Measurements from ENCODE around the gene MIER2.
"Not testable (repeated sequence)": the region's sequence is repeated elsewhere in the genome, so short reads cannot be mapped to it uniquely, and the experiment has no call there.

MIER2 gene

GRCh38 chr19:359653-359925, 15.0 kb upstream of the MIER2 start:
- DNase-seq (ENCODE audit: low read depth in 2 of 2), result no peak

- not testable (repeated sequence) for DNase-seq (ENCODE audit: low read depth in 2 of 2)
Measured at GRCh38 chr19:355536-355935, 10.9 kb upstream of the MIER2 start.

GRCh38 chr19:355134-355533, 10.5 kb upstream of the MIER2 start:
- DNase-seq (ENCODE audit: low read depth in 2 of 2), result no peak

DNA sequence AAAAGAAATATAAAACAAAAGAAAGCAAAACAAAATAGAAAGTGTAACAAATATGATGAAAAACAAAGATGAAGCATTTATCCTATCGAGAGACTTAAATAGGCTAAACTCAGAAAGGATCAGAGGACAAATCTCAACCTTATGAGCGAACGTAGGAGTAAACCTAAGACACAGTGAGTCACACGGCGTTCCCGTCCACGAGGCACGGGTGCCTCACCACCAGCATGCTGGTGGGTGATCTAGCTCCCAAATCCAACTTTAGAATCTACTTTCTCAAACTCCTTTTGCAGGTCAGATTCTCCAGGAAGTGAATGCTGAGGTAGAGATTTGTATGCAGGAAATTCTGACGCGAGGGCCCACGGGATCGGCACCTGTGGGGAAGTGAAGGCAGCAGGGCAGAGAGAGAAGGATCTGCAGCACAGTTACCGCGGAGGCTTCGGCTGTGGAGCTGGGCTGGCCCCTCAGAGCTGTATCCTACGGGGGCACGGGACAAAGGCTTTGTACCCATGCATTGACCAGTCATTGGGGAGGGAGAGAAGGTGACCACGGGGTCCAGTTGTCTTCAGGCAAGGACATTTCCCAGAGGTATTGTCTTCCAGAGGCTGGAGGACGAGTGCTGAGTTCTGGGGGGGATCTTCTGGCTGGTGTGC, 7.5 kb upstream of the MIER2 start:
- DNase-seq (ENCODE audit: low read depth in 2 of 2), result no peak

DNA sequence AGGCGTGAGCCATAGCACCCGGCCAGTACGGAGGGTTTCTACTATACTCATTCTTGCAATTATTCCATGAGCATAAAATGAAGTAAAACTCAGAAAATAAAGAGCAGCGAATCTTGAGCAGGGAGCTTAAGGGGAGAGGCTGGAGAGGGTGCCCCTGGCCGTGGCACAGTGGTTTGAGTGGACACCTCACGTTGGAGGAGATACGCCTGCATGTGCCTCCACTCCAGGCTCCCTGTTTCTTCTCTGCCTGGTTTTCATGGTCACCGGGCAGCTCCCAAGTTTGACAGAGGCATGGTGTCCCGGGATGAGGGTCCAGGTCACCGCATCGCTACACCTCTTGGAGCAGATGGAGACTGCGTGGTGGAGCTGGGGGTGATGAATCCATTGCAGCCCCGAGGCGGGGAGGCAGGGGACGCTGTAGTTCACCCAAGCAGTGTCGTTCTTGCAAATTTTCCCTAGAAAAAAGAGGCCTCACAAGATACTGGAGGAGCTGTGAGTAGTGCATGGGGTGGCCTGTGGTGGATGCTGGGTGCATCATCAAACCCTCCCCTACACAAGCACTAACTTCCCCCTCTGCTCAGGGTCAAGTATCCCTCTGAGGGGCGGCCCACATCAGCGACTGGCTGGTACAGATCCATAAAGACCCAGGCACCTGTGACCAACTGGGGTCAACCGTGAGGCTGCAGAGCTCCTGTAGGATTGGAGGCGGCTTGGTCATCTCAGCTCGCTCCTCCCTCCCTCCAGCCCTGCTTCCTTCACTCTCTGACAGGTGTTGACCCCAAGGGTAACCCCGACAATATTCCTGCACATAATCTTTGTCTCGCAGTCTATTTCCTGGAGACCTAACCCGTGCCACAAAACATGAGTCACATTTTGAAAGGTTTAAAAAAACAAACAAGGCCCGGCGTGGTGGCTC, 3.6 kb upstream of the MIER2 start:
- no peak for DNase-seq (ENCODE audit: low read depth in 2 of 2)

DNA sequence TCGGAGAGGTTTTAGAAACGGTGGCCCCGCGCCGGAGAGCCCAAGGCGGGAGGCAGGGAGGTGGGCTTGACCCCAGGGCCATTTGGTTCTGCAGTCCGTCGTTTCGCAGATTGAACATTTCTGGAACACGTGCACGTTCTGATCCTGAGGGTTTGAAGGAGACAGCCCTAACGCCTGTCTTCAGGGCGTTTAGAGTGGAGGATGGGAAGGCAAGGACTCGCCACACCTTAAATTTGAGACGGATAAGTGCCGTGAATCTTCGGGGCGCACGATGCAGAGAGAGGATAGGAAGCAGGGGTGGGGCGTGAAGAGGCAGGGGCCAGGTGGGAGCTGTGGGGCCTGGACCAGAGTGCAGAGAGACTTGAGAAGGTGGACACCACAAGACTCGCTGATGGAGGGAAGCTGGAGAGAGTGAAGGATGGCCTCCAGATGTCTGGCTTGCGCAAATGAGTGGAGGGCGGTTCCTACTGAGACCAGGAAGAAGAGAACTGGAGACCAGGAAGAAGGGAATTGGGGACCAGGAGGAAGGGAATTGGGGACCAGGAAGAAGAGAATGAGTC, 804 bp upstream of the MIER2 start:
- no peak for DNase-seq (ENCODE audit: low read depth in 2 of 2)

GRCh38 chr19:343941-344624, 513 bp downstream of the MIER2 start:
- no peak for DNase-seq (ENCODE audit: low read depth in 2 of 2)

GRCh38 chr19:343451-343931, 1.1 kb downstream of the MIER2 start:
- DNase-seq (ENCODE audit: low read depth in 2 of 2), result no peak

DNA sequence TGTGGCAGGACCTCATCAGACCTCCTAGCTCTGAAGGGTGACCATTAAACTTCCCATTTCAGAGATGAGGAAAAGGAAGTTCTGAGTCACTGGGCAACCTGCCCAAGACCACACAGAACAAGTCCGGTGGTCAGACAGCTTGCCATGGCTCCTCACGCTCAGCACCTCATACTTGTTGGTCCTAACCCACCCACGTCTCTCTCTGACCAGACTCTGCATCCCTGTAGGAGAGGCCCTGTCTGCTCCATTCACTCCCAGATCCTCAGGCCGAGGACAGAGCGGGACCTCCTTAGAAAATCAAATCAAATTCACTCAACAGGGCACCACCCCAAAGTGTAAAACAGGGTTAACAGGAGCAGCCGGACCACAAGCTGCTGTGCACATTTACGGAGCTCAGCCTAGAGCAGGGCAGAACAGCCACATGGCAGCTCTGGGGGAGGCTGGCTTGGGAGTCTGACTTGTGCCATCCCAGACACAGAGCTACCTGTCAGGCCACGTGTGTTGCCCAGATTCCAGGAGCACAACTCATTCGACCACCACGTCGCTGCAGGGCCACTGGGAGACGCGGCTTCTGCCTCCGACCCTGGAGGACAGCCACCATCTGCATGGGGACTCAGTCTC, 1.7 kb downstream of the MIER2 start:
- no peak for DNase-seq (ENCODE audit: low read depth in 2 of 2)

DNA sequence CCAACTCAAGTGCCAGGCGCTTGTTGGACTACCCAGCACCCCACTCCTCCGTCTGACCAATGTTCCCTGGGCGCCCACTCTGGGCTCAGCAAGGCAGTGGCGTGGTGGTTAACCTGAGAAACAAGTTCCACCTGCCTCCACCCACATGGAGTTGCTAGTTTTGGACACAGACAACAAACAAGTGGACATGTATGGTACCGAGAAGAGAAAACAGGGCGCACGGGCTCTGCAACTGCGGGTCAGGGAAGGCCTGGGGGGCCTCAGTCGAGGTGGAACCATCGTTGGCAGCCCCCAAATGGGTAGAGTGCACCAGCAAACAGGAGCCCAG, 2.5 kb downstream of the MIER2 start:
- no peak for DNase-seq (ENCODE audit: low read depth in 2 of 2)

DNA sequence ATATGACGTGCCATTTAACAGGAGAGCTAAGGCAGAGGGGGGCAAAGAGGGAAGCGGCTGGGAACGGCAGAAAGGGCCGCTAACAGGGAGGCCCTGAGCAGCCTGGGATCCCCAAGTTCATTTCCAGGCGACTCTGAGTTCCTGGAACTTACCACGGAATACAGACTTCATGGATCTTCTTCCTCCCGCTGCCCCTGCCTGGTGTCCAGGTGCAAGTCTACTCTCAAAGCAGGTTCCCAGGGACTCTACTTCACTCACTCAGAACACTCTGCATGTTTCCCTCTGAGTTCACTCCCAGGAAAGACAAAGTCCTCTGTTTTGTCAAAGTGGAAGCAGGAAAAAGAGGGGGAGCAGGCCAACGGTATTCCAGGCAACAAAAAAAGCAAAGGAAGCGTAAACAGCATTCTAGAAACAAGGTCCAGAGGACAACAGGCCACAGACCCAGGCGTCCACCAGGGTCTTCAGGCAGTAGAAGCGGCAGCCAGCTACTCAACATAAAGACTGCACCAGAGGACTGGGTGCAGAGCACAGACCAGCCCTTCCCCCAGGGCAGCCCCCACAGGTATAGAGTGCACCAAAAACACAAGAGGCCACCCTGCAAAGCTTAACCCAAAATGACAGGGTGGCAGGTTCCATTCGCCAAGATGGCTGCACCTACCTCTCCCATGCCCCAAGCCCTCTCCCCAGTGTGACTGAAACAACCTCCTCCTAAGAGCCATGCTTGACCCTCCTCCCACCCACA, 3.0 kb downstream of the MIER2 start:
- DNase-seq (ENCODE audit: low read depth in 2 of 2), result no peak

GRCh38 chr19:340620-341385, 3.8 kb downstream of the MIER2 start:
- DNase-seq (ENCODE audit: low read depth in 2 of 2), result no peak

DNA sequence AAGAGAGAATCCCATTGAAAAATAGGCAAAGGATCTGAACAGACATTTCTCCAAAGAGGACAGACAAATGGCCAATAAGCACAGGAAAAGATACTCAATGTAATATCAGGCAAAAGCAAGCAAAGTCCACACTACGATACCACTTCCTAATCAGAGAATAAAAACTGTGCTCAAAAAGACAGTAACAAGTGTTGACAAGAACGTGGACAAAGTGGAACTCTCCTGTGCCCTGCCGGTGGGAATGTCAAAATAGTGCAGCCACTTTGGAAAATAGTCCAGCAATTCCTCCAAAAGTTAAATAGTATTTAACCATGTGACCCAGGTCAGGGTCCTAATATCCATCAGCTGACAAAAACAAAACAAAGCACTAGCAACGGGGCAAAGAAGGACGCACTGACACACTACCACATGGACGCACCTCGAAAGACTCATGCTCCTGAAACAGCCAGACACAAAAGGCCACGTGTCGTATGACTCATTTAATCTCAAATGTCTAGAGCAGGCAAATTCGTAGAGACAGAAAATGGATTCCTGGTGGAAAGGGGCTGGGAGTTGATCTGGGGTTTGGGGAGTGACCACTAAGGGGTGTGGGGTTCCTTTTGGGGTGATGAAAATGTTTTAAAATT, 5.2 kb downstream of the MIER2 start:
- DNase-seq (ENCODE audit: low read depth in 2 of 2), result no peak

- no peak for DNase-seq (ENCODE audit: low read depth in 2 of 2)
Measured at GRCh38 chr19:338421-338820, 6.2 kb downstream of the MIER2 start.

GRCh38 chr19:336067-336614, 8.5 kb downstream of the MIER2 start:
- DNase-seq (ENCODE audit: low read depth in 2 of 2), result no peak

DNA sequence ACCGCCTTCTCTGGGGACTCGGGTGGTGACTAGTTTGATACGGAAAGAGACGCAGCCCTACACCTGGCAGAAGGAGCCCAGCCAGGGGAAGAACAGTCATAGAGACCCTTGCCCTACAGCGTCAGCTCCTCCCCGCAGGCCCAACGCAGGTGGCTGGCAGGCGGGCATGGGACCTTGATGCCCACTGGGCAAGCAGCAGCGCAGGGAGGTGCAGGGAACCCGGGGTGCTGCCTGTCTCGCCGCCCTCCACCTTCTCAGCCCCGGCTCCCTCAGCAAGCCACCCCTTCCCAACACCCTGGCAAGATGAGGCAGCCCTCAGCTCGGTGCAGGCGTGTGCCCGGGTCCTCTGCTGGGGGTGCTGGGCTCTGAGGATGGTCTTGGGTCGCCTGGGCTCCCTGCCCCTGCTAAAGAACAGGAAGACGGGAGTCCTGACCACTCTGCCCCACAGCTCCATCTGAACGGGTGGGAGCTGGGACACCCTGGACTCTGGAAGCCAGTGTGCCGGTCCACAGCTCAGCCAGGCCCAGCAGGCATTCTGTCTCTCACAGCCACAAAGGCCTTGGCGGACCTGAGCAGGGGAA, 9.0 kb downstream of the MIER2 start:
- DNase-seq (ENCODE audit: low read depth in 2 of 2), result no peak

- DNase-seq (ENCODE audit: low read depth in 2 of 2), result no peak
Measured at GRCh38 chr19:335072-335471, 9.5 kb downstream of the MIER2 start.

- no peak for DNase-seq (ENCODE audit: low read depth in 2 of 2)
Measured at GRCh38 chr19:334296-335071, 10.1 kb downstream of the MIER2 start.

DNA sequence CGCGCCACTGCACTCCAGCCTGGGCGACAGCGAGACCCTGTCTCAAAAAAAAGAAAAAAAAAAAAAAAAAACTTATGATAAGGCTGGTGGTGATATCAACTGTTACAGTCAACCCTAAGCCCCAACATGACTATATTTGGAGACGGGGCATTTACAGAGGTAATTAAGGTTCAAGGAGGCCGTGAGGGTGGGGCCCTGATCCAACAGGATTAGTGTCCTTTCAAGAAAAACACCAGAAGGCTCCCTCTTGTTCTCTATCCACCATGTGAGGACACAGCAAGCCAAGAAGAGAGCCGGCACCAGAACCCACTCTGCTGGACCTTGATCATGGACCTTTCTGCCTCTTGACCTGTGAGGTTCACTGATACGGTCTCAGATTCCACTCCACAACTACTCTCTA, 14.1 kb downstream of the MIER2 start:
- no peak for DNase-seq (ENCODE audit: low read depth in 2 of 2)

All from stimulated activated CD8-positive, alpha-beta memory T cell treated with anti-CD3 and anti-CD28 coated beads, Interleukin-15, amount 100 ng/mL, for 48 hours (primary cell).